RKO (cell line): Measurements from ENCODE around the gene ARHGAP27.
A peak's percentile ranks its signal among the peaks of the same experiment; 100 is the strongest.

ENCODE experiments used
- DNase-seq: peaks from one replicate; pipeline ENCODE4 v3.0.0-alpha.2; 2016; ENCODE audit warnings: low spot score

Gene ARHGAP27

DNA sequence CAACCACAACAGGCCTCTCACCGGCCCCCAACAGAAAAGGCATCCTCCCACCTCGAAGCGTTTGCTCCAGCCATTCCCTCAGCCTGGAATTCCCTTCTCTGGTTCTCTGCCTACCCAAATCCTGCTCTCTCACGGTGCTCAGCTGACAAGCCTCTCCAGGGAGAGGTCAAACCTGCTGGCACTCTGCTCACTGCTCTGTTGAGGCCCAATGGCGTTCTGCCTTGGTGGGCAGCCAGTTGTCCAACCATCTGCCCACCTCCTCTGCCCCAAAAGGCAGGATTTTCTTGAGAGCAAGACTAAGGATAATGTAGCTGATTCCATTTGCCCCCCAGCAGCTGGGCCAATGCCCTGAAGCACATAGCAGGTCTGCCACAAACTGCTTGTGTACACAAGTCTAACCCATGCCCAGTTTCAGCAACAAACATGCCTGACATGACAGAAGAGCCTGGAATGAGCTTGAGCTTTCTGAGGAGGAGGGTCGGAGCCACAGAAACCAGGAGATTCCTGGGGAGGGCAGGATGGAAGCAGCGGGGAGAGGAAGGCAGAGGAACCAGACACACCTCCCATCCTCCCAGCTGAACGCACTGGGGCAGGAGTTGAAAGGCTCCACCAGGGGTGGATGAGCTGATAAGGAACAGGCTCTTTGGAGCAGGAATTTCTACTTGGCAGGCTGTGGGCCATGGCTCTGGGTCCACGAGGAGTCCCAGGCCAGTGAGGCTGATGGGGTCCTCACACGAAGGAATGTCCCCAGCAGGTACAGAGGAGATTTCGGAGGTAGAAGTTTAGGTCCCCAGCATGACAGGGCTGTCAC, 23.9 kb downstream of the ARHGAP27 start:
- no peak for DNase-seq

DNA sequence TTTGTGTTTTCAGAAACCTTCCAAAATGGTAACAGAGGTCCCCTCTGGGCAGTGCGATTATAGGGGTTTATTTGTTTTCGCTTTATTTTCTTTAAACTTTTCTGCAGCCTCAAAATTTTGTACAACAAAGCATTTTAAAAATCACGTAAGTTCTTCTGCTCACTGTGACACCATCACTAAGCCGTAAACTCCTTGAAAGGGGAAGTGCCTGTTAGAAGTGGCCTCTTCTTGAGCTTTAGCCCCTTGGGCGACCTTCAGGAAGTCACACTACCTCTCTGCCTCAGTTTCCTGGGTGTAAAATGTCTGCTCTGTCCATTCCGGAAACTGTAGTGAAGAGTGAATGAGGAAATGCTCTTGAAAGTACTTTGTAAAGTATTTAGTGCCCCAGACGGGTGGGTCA, 26.6 kb downstream of the ARHGAP27 start:
- no peak for DNase-seq

DNA sequence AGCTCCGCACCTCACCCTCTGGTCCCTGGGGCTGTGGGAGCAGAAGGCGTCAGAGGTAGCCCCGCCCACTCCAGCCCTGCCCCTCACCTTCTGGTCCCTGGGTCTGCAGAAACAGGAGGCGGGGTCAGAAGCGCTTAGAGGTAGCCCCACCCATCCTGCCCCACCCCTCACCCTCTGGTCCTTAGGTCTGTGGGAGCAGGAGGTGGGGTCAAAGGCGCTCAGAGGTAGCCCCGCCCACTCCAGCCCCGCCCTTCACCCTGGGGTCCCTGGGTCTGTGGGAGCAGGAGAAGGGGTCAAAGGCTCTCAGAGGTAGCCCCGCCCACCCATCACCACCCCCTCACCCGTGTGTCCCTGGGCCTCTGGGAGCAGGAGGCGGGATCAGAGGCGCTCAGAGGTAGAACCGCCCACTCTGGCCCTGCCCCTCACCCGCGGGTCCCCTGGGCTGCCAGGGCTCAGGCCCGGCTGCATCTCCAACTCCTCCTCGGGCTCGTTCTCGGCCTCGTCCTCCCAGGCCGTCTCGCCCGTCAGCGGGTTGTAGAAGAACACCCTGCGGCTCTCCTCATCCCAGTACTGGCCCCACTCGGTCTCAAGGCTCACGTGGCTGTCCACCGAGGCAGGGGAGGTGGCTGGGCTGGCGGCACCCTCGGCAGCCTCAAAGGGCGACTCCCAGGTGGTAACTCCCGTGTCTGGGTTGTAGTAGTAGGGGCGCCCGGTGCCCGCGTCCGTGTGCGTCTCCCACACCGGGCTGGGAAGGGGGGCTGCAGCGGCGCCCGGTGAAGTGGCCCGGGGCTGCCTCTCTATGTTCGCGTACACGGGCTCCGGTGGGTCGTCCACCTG, 27.2 kb downstream of the ARHGAP27 start:
- DNase-seq: no peak

DNA sequence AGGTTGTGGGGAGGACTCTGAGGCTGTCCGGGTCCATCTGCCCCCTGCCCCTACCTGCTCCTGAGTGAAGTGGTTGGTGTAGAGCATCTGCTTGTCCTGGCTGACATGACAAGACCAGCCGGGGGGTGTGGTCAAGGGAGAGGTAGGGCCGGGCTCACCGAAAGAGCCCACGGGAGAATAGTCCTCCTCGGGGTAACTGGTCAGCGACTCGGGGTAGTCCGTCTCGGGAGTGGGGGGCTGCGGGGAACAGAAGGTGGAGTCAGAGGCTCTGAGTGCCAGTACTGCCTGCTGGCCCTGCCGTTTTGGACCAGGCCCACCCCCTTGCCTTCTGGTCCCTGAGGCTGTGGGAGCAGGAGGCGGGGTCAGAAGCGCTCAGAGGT, 27.8 kb downstream of the ARHGAP27 start:
- no peak for DNase-seq

DNA sequence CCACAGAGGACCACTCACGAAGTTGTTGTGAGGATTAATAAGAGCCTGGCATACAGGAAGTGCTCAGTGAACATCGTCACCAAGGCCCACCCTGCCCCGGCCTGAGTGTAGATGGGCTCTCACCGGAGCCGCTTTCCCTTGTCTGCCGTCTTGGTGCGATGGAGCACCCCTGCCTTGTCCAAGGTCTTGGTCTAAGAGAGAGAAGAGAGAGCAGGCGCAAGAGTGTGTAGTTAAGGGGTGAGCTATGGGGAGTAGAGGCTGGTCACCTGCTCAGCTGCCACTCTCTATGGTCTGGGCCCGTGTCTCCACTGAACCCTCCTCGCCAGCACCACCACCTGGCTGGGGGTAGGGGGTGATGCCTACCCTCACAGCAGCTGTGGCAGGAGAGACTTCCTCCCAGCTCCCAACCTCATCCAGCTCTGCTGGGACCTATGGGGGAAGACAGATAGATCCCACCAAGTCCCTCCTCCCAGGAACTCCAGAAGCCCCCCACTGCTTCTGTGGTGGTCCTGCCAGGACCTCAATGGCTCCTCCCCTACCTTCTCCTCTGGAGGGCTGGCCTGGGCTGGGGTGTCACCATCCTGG, 28.7 kb downstream of the ARHGAP27 start:
- DNase-seq: no peak

DNA sequence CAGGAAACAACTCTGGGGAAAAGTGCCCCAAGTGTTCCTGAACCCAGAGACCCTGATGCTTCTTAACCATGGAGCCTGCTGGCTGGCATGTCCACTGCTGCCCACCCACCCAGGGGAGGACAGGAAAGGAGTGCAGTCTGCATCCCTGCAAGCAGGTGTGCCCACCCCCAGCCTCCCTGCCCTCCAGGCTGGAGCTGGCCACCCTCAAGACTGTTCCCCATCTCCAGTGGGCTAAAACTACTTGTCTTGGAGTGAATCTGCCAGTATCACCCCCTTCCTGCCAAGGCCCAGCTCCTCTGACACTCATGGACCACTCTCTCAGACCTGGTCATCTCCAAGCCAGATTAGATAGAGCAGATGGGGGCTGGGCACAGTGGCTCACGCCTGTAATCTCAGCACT, 29.8 kb downstream of the ARHGAP27 start:
- DNase-seq: no peak

DNA sequence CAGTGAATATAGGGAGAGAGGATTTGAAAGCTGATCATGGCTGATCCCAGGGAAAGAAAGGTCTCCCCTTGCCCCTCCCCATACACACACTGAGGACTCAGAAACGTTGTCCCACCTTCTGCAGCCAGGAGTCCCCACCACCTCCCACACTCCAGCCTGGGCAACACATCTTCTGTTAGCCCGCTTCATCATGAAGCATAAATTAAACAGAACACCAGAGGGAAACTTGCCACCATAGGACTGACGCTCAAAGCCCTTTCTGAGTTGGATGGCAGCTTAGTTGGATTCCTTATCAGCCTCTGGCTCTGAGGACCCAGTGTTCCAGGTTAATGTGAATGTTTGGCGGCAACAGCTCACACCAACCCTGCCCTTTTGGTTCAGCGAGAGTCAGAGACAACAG, 33.9 kb downstream of the ARHGAP27 start:
- no peak for DNase-seq

DNA sequence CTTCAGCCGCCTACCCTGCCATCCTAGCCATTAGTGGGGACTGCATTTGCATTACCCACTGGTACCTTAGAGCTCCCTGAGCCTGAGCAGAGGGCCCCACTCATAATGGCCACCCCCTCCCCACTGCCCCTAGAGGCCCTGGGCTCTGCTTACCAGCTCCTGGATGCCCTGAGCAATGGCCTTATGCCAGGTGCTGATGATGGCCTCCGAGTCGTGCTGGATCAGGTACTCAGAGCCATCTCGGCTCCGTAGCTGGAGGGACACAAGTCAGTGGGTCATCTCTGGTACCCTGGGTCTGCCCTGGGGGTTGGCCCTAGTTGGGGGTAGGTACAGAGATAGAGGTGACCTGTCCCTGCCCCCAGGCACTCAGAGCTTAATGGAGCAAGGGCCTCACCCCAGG, 34.9 kb downstream of the ARHGAP27 start:
- DNase-seq: no peak

DNA sequence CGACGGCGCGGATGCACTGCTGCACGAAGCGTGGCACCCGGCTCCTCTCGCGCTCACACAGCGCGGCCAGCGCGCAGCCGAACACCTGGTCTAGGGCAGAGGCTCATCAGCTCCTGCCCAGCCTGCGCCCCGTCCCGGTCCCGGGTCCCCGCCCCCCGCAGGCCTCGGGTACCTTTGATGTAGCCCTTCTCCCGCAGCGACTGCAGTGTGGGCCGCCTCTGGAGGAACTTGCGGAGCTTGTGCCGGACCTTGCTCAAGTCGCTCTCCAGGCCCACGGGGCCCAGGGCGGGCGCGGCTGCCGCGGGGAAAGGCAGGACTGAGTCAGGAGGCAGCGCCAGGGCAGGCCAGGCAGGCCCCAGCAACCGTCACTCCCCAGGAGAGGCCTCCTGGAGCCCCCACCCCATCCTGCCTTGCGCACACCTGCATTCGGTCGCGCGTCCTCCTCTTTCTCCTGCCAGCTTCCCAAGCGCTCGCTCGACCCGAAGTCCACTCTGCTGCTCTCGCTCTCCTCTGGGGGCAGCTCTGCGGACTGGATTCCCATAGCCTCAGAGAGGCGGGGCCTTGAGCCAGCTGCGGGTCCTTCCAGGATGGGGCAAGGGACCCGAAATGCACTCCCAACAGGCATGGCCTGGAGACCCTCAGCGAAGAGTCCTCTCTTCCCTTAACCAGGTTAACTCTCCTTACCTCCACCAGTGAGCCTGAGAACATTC, 36.0 kb downstream of the ARHGAP27 start:
- no peak for DNase-seq

DNA sequence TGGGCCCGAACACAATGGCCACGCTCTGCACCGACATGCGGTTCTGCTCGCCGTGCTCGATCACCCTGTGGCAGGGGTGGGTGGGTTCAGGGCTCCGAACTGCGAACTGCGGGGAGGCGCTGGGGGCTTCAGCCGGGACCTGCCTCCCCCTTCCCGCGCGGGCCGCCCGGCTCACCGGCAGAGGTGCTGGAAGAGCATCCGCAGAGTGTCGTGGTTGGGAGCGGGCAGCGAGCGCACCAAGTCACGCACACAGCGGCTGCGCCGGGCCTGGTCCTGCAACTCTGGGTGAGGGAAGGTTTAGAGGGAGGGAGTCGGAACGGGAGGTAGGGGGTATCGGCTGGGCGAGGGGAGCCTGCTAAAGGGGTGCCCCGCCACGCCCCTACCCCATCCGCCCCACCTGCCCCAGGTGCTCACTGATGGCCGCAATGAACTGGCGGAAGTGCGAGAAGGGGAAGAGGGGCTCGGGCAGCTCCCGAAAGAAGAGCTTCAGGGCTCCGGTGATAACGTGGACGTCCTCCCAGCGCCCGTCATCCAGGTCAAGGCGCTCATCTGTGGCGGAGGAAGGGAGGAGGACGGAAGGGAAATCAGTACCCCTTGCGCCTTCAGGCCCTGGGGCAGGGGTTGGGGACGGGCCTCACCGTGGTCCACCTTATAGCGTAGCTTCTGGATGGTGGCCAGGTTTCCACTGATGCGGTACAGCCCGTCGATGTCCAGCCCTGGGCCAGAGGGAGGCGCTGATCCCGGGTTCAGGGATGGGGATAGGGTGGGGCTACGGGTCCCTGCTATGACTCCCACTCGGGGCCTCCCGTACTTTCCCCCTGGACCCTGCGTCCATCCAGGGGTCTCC, 36.9 kb downstream of the ARHGAP27 start:
- DNase-seq: no peak

DNA sequence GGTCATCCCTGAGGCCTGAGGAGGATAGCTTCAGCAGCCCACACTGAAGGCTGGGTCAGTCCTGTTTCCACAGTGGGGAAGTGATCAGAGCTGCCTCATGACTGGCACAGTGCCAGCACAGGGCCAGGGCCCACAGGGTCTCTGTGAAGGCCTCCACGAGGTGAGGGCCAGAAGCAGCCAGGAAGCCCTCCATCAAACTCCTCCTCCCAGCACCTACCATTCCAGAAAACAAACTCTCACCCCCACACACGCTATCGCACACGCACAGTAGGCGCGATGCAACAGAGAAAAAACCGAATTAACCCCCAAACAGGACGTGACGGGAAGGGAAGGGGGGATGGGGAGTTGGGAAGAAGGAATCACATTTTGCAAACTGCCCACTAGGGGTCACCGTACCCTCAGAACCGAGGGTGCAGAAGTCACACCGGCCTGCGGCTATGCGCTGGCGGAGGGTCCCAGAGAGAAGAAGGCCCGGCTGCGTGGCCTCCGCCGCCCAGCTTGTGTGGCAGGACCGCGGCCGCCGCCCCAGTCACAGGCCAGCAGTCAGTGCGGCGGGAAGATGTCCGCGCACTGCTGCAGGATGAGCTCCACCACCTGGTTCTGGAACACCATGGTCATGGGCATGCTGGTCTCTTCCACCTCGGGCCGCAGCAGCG, 37.6 kb downstream of the ARHGAP27 start:
- peak; percentile 59 for DNase-seq

DNA sequence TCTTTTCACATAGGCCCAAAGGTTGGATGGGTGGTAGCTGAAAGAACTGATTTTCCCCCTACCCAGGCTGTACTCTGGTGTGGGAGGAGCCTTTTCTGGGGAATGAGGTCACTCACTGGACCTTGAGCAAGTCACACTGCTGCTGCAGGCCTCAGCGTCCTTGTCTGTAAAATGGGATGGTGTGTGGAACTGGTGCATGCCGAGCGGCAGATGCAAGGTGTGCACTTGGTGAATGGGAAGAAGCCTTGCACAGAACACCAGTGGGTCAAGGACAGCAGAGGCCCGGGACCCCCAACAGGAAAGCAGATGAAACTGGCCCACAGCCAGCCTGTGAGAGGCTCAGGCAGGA, 38.1 kb downstream of the ARHGAP27 start:
- DNase-seq: no peak

DNA sequence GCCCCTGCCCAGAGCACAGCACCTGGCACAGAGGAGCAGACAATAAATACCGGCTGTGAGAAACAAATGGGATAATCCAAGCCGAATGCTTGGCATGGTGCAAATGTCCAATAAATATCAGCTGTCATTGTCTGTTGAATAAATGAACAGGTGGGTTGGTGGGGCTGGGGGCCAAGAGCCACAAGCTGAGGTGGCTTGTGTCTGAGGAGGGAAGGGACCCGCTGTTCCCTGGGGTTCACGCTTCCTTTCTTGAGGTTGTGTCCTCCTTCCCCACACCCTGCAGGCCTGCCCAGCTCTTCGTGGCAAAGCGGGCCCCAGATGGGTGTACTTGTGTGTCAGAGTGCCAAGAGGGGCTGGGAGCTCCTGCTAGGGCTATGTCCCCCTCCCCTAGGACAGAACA, 38.6 kb downstream of the ARHGAP27 start:
- DNase-seq: no peak

DNA sequence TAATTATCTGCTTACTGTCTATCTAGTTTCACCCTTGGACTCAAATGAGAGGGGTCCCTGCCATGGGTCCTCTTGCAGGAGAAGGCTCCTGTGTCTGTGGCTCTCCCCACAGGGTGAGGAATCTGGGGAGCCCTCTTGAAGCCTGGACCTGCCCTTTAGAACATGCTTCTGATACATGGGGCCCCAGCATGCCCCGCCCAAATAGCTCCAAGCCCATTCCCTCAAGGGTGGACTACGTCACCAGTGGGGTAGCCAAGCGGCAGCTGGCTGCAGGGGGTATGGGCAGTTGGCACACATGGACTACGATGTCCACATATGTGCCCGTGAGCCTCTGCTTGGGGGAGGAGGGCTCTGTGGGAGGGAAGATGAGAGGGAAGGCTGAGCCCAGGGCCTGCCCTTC, 39.3 kb downstream of the ARHGAP27 start:
- no peak for DNase-seq

DNA sequence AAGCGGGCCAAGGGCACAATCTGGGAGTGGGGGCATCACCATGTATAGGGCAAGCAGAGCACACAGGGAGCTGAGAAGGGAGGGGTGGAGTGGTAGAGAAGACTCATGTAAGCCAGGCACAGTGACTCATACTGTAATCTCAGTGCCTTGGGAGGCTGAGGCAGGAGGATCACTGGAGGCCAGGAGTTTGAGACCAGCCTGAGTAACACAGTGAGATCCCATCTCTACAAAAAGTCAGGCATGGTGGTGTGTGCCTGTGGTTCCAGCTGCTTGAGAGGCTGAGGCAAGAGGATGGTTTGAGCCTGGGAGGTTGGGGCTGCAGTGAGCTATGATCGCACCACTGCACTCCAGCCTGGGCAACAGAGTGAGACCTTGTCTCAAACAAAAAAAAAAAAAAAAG, 40.8 kb downstream of the ARHGAP27 start:
- DNase-seq: no peak

DNA sequence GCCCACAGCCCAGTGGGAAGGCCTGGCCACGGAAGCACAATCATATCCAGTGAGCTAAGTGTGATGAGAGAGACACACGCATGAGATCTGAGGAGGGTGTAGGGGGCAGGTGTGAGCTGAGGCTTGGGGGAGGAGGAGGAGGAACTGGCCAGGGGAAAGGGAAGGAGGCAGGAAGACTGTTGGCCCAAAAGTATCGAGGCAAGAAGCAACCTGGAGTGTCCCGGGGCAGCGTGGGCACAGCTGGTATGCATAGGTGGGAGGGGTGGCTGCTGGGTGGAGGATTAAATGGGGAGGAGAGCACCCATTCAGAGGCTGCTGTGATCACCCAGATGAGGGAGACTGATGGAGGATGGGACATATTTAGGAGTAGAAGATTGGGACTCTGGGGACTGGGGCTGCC, 41.4 kb downstream of the ARHGAP27 start:
- DNase-seq: no peak

DNA sequence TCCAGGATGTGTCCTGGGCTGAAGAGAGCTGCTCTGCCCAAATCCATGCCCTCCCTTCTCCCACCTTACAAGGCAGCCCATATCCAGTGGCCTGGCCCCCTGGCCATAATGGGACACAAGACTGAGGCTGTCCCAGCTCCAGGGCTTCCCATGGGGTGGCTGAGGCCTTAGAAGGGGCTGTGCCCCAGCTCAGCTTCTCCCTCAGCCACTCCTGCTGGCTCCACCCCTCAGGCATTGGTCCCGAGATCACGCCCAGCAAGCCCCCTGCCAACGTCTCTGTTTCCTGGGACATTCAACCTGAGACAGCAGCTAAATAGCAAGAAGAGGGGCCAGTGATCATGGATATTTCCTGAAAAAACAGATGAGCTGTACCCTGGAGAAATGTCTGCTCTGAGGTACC, 43.3 kb downstream of the ARHGAP27 start:
- no peak for DNase-seq

DNA sequence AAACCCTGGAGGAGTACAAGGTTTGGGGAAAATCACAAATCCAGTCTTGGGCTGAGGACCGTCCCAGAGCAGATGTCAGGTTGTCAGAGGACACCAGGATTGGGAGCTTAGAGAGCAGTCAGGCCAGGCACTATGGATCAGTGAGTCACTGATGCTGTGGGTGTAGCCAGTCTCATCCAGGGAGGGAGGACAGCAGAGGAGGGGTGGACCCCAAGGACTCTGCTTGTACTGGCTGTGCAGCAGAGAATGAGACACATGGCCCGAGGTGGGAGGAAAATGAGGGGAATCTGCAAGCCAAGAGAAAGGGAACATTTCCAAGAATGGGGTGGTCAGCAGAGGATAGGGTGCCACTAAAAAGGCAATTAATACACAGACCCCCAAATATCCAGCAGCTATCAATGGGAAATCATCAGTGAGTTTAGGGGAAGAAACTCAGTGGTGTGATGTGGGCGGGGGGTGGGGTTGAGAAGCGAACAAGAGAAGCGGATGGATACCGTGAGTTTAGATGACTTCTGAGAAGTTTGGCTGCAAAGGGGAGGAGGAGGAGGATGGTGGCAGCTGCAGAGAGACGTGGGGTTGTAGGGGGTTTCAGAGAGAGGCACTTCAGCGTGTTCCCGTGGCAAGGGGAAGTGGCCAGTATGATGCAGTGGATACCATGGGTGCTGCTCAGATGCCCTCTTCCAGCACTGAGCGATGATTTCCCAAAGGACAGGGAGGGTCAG, 43.9 kb downstream of the ARHGAP27 start:
- DNase-seq: no peak

DNA sequence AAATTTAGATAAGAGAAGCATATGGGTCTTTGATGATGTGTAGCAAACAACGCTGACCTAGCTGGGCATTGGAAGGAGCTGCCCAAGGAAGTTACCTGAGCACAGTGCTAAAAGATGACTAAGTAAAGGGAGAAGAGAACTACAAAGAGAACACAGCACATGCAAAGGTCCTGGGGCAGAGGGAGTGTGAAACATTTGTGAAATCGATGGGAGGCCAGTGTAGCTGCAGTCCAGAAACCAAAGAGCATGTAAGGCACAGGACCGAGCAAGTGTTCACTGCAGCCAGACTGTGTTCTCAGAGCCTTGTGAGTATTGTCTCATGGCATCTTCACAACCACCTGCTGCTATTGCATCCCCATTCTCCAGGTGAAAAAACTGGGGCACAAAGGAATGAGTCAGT, 44.9 kb downstream of the ARHGAP27 start:
- no peak for DNase-seq

DNA sequence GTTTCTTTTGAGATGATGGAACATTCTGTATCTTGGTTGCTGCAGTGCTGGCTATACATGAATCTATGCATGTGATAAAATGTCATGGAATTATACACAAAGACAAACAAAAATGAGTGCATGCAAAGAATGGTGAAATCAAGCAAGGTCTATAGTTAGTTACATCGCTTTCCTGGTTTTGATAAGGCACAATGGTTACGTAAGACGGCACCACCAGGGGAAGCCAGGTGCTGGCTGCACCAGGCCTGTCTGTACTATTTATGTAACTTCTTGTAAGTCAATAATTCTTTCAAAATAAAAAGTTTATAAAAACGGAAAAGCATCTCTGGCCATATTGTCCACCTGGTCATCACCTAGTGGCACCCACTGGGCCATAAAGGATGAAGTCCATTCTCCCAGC, 46.5 kb downstream of the ARHGAP27 start:
- DNase-seq: no peak
